Neural progenitor cell (in vitro differentiated cells): ENCODE data around the gene TMEM232. TPM values are rescaled to one million over a fixed set of nuclear protein-coding genes. Genes with fewer than 3 reads are reported as not detected.

Experiments
- DNase-seq: peaks from one replicate; pipeline ENCODE4 v3.0.0-alpha.2; 2016; ENCODE audit warnings: low spot score
- H2AFZ ChIP-seq: fragments of 200-600 bp; sonication (generic); replicated peaks from 2 replicates; pipeline ENCODE4 v1.6.1; 2016; ENCODE audit warnings: antibody characterized with exemption
- H3F3A ChIP-seq: fragments of 200-600 bp; sonication (generic); 2 replicates; pipeline ENCODE4 v1.6.1; 2016; ENCODE audit warnings: antibody characterized with exemption, low read depth
- H3K27ac ChIP-seq: fragments of 200-600 bp; sonication (generic); 2 replicates; pipeline ENCODE4 v1.5.1; 2016; ENCODE audit warnings: mild to moderate bottlenecking
- H3K27me3 ChIP-seq: fragments of 200-600 bp; sonication (generic); 2 replicates; pipeline ENCODE4 v1.6.1; 2016; ENCODE audit warnings: mild to moderate bottlenecking, moderate library complexity
- H3K36me3 ChIP-seq: fragments of 200-600 bp; sonication (generic); 2 replicates; pipeline ENCODE4 v1.5.1; 2016
- H3K4me1 ChIP-seq: fragments of 200-600 bp; sonication (generic); 2 replicates; pipeline ENCODE4 v1.6.1; 2016; ENCODE audit warnings: mixed run types
- H3K4me2 ChIP-seq: fragments of 200-600 bp; sonication (generic); 2 replicates; pipeline ENCODE4 v1.6.1; 2016
- H3K4me3 ChIP-seq: fragments of 200-600 bp; sonication (generic); 2 replicates; pipeline ENCODE4 v1.5.1; 2016
- H3K79me2 ChIP-seq: fragments of 200-600 bp; sonication (generic); 2 replicates; pipeline ENCODE4 v1.6.1; 2016; ENCODE audit warnings: low read depth
- H3K9ac ChIP-seq: fragments of 200-600 bp; sonication (generic); 2 replicates; pipeline ENCODE4 v1.6.1; 2016
- H3K9me3 ChIP-seq: fragments of 200-600 bp; sonication (generic); 2 replicates; pipeline ENCODE4 v1.5.1; 2016; ENCODE audit warnings: low read depth
- H4K20me1 ChIP-seq: fragments of 200-600 bp; sonication (generic); 2 replicates; pipeline ENCODE4 v1.6.1; 2016; ENCODE audit warnings: low read depth
- H3K27ac Mint-ChIP-seq: 3 replicates; pipeline ENCODE4 v1.8.0; 2021; ENCODE audit warnings: mixed read lengths
- H3K27me3 Mint-ChIP-seq: 2 replicates; pipeline ENCODE4 v1.8.0; 2022; ENCODE audit warnings: low read depth, mild to moderate bottlenecking, inconsistent platforms, moderate library complexity, mixed read lengths; ENCODE audit not compliant: insufficient read depth
- H3K36me3 Mint-ChIP-seq: 3 replicates; pipeline ENCODE4 v1.8.0; 2021; ENCODE audit warnings: mixed read lengths
- H3K4me1 Mint-ChIP-seq: 3 replicates; pipeline ENCODE4 v1.8.0; 2021; ENCODE audit warnings: mixed read lengths
- H3K4me3 Mint-ChIP-seq: 3 replicates; pipeline ENCODE4 v1.8.0; 2021; ENCODE audit warnings: mild to moderate bottlenecking, moderate library complexity, mixed read lengths
- H3K9me3 Mint-ChIP-seq: 3 replicates; pipeline ENCODE4 v1.8.0; 2020; ENCODE audit warnings: mixed read lengths
- EZH2 ChIP-seq: fragments of 200-600 bp; sonication (generic); IDR thresholded peaks from 2 replicates; pipeline ENCODE4 v1.6.1; 2017; ENCODE audit warnings: antibody characterized with exemption, mild to moderate bottlenecking, moderate library complexity
- EZH2phosphoT487 ChIP-seq: fragments of 200-600 bp; sonication (generic); IDR thresholded peaks from 2 replicates; pipeline ENCODE4 v1.6.1; 2017; ENCODE audit warnings: antibody characterized with exemption
- total RNA-seq: library from RNA; depleted of rRNA; stranded (reverse); fragments of >200 nt; gene quantifications from 2 replicates; pipeline ENCODE4 v1.2.3, GENCODE V29; 2015; ENCODE audit warnings: low replicate concordance
- TF ChIP-seq, protein P1 (sequence below): fragments of 200-600 bp; sonication (generic); IDR thresholded peaks from 2 replicates; pipeline ENCODE4 v1.5.1; 2017; ENCODE audit warnings: antibody characterized with exemption, mild to moderate bottlenecking

The TMEM232 gene
- total RNA-seq, 1 donor from 2014 or later = 5.2 TPM

GRCh38 chr5:110653231-110653970 is 73.1 kb downstream of the TMEM232 start:
- Histone ChIP-seq H3K36me3 (no peaks in the 10 kb centered on the region), H4K20me1 (no peaks in the 10 kb centered on the region), H3K27ac (no peak overlapping the region), H3K4me2 (no peak overlapping the region), H3K9me3 (no peaks in the 10 kb centered on the region), H3F3A (no peaks in the 10 kb centered on the region), H3K4me1 (no peaks in the 10 kb centered on the region), H3K27me3 (no peaks in the 10 kb centered on the region), H3K9ac (no peak overlapping the region), H3K79me2 (no peaks in the 10 kb centered on the region), H2AFZ (no peak overlapping the region), H3K4me3 (no peak overlapping the region)
- TF ChIP-seq EZH2 = no peak
- TF ChIP-seq, protein P1, sequence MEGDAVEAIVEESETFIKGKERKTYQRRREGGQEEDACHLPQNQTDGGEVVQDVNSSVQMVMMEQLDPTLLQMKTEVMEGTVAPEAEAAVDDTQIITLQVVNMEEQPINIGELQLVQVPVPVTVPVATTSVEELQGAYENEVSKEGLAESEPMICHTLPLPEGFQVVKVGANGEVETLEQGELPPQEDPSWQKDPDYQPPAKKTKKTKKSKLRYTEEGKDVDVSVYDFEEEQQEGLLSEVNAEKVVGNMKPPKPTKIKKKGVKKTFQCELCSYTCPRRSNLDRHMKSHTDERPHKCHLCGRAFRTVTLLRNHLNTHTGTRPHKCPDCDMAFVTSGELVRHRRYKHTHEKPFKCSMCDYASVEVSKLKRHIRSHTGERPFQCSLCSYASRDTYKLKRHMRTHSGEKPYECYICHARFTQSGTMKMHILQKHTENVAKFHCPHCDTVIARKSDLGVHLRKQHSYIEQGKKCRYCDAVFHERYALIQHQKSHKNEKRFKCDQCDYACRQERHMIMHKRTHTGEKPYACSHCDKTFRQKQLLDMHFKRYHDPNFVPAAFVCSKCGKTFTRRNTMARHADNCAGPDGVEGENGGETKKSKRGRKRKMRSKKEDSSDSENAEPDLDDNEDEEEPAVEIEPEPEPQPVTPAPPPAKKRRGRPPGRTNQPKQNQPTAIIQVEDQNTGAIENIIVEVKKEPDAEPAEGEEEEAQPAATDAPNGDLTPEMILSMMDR = no peak
- H3K9me3 Mint-ChIP-seq = no peaks in the 10 kb centered on the region
- H3K4me3 Mint-ChIP-seq = no peak overlapping the region
- no peak overlapping the region for H3K27ac Mint-ChIP-seq
- no peaks in the 10 kb centered on the region for H3K4me1 Mint-ChIP-seq
- H3K36me3 Mint-ChIP-seq = no peaks in the 10 kb centered on the region
- no peaks in the 10 kb centered on the region for H3K27me3 Mint-ChIP-seq
- no peak for DNase-seq

DNA sequence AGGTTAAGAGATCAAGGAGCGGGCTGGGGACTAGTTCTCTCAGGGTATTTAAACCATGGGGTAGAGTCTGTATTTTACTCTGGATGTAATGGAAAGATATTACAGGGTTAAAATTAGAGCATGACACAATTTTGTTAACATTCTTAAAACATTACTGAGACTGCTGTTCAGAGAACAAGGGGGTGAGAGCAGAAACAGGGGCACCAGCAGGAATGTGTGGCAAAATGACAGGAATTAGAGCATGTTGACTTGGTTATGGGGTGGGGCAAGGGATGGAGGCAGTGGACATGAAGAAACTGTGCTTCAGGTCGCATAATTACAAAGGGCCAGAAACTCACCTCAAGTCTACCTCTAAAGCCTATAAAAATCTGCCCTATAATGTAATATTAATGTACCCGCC is 75.0 kb downstream of the TMEM232 start:
- no peaks in the 10 kb centered on the region for H3K27me3 Mint-ChIP-seq
- Histone ChIP-seq H3K79me2 (no peaks in the 10 kb centered on the region), H3K4me1 (no peaks in the 10 kb centered on the region), H3K27me3 (no peaks in the 10 kb centered on the region), H3K4me2 (no peak overlapping the region), H4K20me1 (no peaks in the 10 kb centered on the region), H3K9me3 (no peaks in the 10 kb centered on the region), H3K27ac (no peak overlapping the region), H3K36me3 (no peaks in the 10 kb centered on the region), H3F3A (no peaks in the 10 kb centered on the region), H2AFZ (no peak overlapping the region), H3K9ac (no peak overlapping the region), H3K4me3 (no peak overlapping the region)
- H3K4me1 Mint-ChIP-seq = no peaks in the 10 kb centered on the region
- TF ChIP-seq EZH2 (no peak), EZH2phosphoT487 (no peak)
- TF ChIP-seq, protein P1 = no peak
- no peak overlapping the region for H3K27ac Mint-ChIP-seq
- H3K4me3 Mint-ChIP-seq = no peak overlapping the region
- H3K9me3 Mint-ChIP-seq = no peaks in the 10 kb centered on the region
- no peaks in the 10 kb centered on the region for H3K36me3 Mint-ChIP-seq
- DNase-seq = no peak

DNA sequence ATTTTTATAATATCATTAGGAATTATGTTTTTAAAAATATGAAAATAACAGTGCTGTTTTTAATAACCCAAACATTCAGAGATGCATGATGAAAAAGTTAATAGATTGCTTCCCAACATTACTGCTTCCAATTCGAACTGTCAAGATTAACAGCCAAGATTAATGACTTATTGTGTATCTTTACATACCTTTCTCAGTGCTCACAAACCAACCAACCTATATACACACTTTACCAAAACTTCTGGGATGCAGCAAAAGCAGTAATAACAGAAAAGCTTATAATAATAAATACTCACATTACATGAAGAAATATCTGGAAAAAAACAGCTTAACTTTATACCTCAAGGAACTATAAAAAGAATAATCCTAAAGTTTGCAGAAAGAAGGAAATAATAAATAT is 82.1 kb downstream of the TMEM232 start:
- Mint-ChIP-seq H3K36me3 (no peaks in the 10 kb centered on the region), H3K4me3 (no peak overlapping the region), H3K9me3 (no peaks in the 10 kb centered on the region), H3K4me1 (no peaks in the 10 kb centered on the region), H3K27ac (no peak overlapping the region), H3K27me3 (no peaks in the 10 kb centered on the region)
- no peak for DNase-seq
- Histone ChIP-seq H3K4me3 (no peak overlapping the region), H3F3A (no peaks in the 10 kb centered on the region), H2AFZ (no peak overlapping the region), H3K27ac (no peak overlapping the region), H3K27me3 (no peaks in the 10 kb centered on the region), H3K4me1 (no peaks in the 10 kb centered on the region), H4K20me1 (no peaks in the 10 kb centered on the region), H3K36me3 (no peaks in the 10 kb centered on the region), H3K9ac (no peak overlapping the region), H3K4me2 (no peak overlapping the region), H3K79me2 (no peaks in the 10 kb centered on the region), H3K9me3 (no peaks in the 10 kb centered on the region)
- TF ChIP-seq, protein P1 = no peak
- TF ChIP-seq EZH2phosphoT487 = no peak
- TF ChIP-seq EZH2 = no peak
